Hepatocyte (in vitro differentiated cells): ENCODE measurements around the gene DEFB128.

Experiments
- CTCF ChIP-seq: fragments of 200-600 bp; sonication (generic); IDR thresholded peaks from 2 replicates; pipeline ENCODE4 v1.5.1; 2016; ENCODE audit warnings: antibody characterized with exemption, mild to moderate bottlenecking; ENCODE audit not compliant: poor library complexity
- EZH2 ChIP-seq: fragments of 200-600 bp; sonication (generic); IDR thresholded peaks from 2 replicates; pipeline ENCODE4 v1.6.1; 2016; ENCODE audit warnings: antibody characterized with exemption, mild to moderate bottlenecking, borderline replicate concordance

DNA sequence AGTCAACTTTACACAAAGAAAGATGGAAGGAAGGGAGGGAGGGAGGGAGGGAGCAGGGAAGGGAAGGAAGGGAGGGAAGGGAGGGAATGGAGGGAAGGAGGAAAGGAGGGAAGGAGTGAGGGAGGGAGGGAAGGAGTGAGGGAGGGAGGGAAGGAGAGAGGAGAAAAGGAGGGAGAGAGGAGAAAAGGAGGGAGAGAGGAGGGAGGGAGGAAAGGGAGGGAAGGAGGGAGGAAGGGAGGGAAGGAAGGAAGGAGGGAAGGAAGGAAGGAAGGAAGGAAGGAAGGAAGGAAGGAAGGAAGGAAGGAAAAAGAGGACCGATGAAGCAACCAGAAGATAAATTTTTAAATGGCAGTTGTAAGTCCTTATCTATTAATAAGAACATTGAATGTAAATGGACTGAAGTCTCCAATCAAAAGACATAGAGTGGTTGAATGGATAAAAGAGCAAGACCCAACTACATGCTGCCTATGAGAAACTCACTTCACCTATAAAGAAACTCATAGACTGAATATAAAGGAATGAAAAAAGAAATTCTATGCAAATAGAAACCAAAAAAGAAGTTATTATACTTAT, 31.8 kb upstream of the DEFB128 start:
- TF ChIP-seq CTCF (no peak), EZH2 (no peak)
